SJSA1 (cell line): ENCODE results near the gene CSF3. TPM values are rescaled to one million over a fixed set of nuclear protein-coding genes. Genes with fewer than 3 reads are reported as not detected.

ENCODE experiments used
- DNase-seq, 2 experiments: peaks; one replicate each; pipeline ENCODE4 v3.0.0-alpha.2; 2015 to 2020; ENCODE audit warnings: low spot score in 2 of 2, low read depth in 1 of 2
- H3K27ac ChIP-seq: fragments of 250-450 bp; sonication (Bioruptor Pico); 2 replicates; pipeline ENCODE4 v1.5.1; 2020; ENCODE audit warnings: mild to moderate bottlenecking, moderate library complexity
- H3K27me3 ChIP-seq: fragments of 250-450 bp; sonication (Bioruptor Pico); replicated peaks from 2 replicates; pipeline ENCODE4 v1.5.1; 2020; ENCODE audit warnings: mild to moderate bottlenecking, moderate library complexity
- H3K36me3 ChIP-seq: fragments of 250-450 bp; sonication (Bioruptor Pico); 2 replicates; pipeline ENCODE4 v1.5.1; 2020; ENCODE audit warnings: mild to moderate bottlenecking
- H3K4me1 ChIP-seq: fragments of 250-450 bp; sonication (Bioruptor Pico); replicated peaks from 2 replicates; pipeline ENCODE4 v1.6.1; 2021; ENCODE audit warnings: mild to moderate bottlenecking
- H3K4me3 ChIP-seq: fragments of 250-450 bp; sonication (Bioruptor Pico); 2 replicates; pipeline ENCODE4 v1.5.1; 2020; ENCODE audit warnings: mild to moderate bottlenecking
- H3K9me3 ChIP-seq: fragments of 250-450 bp; sonication (Bioruptor Pico); replicated peaks from 2 replicates; pipeline ENCODE4 v1.5.1; 2020; ENCODE audit warnings: mild to moderate bottlenecking
- total RNA-seq: library from RNA; depleted of rRNA; stranded (reverse); fragments of >200 nt; shearing (Covaris generic); gene quantifications from 2 replicates; pipeline ENCODE4 v1.2.3, GENCODE V29; 2014; rRNA removed

CSF3 gene, protein sequence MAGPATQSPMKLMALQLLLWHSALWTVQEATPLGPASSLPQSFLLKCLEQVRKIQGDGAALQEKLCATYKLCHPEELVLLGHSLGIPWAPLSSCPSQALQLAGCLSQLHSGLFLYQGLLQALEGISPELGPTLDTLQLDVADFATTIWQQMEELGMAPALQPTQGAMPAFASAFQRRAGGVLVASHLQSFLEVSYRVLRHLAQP
- not detected in 2 replicates for total RNA-seq

DNA sequence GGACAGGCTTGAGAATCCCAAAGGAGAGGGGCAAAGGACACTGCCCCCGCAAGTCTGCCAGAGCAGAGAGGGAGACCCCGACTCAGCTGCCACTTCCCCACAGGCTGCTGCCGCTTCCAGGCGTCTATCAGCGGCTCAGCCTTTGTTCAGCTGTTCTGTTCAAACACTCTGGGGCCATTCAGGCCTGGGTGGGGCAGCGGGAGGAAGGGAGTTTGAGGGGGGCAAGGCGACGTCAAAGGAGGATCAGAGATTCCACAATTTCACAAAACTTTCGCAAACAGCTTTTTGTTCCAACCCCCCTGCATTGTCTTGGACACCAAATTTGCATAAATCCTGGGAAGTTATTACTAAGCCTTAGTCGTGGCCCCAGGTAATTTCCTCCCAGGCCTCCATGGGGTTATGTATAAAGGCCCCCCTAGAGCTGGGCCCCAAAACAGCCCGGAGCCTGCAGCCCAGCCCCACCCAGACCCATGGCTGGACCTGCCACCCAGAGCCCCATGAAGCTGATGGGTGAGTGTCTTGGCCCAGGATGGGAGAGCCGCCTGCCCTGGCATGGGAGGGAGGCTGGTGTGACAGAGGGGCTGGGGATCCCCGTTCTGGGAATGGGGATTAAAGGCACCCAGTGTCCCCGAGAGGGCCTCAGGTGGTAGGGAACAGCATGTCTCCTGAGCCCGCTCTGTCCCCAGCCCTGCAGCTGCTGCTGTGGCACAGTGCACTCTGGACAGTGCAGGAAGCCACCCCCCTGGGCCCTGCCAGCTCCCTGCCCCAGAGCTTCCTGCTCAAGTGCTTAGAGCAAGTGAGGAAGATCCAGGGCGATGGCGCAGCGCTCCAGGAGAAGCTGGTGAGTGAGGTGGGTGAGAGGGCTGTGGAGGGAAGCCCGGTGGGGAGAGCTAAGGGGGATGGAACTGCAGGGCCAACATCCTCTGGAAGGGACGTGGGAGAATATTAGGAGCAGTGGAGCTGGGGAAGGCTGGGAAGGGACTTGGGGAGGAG is at the start of gene CSF3:
CSF3 (plus strand) TSS at position 436 of the 993 bp plus-strand sequence; CDS start at position 471, 35 bp downstream.
- Histone ChIP-seq H3K27me3 (no peaks in the 10 kb centered on the region), H3K27ac (no peak within 1 kb of the TSS), H3K4me1 (no peaks in the 10 kb centered on the region), H3K9me3 (no peaks in the 10 kb centered on the region), H3K36me3 (peaks cover 15% of the 10 kb centered on the region), H3K4me3 (no peak within 1 kb of the TSS)
- no peak for DNase-seq

DNA sequence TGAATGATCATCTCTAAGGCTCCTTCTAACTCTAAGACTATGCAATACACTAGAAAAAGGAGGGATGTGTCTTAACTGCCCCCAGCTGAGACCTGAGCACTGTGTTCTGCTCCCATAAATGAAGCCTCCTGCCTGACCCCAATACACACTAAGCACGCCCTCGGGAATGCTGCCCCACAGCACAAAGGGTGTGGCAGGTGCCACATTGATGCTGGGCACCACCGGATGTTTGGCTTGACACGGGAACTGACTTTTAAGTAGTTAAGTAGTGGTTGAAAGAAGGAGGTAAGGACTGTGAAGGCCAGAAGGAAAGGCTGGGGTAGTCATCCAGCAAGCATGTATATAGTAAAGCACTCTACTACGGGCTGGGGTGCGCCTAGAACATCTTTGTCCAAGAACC is 48.5 kb upstream of the CSF3 start:
- peaks cover 10% of the 10 kb centered on the region for H3K27me3 ChIP-seq
- no peaks in the 10 kb centered on the region for H3K36me3 ChIP-seq
- H3K4me3 ChIP-seq: no peak overlapping the region
- no peaks in the 10 kb centered on the region for H3K4me1 ChIP-seq
- DNase-seq: no peak
- no peak overlapping the region for H3K27ac ChIP-seq
- H3K9me3 ChIP-seq: no peaks in the 10 kb centered on the region

DNA sequence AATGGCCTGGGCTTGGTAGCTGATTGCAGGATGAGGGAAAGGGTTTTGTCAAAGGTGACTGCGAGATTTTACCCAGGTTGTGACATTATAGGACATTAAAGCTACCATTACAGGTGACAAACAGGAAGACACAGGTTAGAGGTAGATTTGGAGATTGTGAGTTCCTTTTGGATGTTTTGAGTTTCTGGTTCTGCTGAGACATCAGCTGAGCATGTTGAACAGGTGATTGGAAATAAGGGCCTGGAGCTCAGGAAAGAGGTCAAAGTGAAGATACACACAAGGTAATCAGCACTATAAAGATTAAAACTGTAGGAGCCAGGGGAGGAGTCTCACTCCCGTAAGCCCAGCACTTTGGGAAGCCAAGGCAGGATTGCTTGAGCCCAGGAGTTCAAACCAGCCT is 46.5 kb upstream of the CSF3 start:
- no peaks in the 10 kb centered on the region for H3K9me3 ChIP-seq
- no peak overlapping the region for H3K27ac ChIP-seq
- peaks cover 14% of the 10 kb centered on the region for H3K27me3 ChIP-seq
- no peaks in the 10 kb centered on the region for H3K4me1 ChIP-seq
- no peaks in the 10 kb centered on the region for H3K36me3 ChIP-seq
- no peak for DNase-seq
- H3K4me3 ChIP-seq: no peak overlapping the region

DNA sequence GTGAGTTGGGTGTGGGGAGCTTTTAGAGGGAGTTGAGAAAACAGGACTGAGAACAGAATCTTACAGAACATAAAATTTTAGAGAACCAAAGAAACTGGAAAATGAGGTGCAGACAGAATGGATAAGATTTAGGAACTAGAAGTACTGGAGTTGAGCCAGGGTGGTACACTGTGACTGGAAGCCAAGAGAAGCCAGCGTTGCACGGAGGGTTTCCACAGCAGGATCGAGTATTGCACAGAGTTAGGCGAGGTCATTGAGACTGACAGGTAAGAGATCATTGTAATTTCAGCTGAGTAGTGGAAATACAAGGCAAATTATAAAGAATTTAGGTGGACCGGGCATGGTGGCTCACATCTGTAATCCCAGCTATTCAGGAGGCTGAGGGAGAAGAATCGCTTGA is 45.9 kb upstream of the CSF3 start:
- Histone ChIP-seq H3K4me1 (no peaks in the 10 kb centered on the region), H3K27me3 (peaks cover 12% of the 10 kb centered on the region; the same call in 1 of the 2 replicates), H3K4me3 (no peak overlapping the region), H3K36me3 (no peaks in the 10 kb centered on the region), H3K9me3 (no peaks in the 10 kb centered on the region), H3K27ac (no peak overlapping the region)
- no peak for DNase-seq

DNA sequence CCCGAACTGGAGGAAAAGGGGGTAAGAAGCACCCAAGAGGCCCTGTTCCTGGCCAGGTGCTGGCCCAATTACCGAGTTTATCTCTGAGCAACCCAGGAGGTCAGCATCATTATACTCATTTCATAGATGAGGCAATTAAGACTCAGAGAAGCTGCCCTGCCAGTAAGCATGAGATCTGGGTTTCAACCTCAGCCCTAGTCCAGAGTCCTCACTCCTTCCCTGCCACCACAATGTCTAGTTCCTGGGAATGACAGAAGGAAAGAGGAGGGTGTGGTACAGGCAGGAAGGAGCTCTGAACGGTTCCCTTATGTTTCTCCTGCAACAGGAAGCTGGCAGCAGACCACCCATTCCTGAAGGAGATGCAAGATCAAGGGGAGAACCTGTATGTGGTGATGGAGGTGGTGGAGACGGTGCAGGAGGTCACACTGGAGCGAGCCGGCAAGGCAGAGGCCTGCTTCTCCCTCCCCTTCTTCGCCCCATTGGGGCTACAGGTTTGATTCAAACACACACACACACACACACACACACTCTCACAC is 45.0 kb upstream of the CSF3 start:
- no peak for DNase-seq
- Histone ChIP-seq H3K27ac (no peak overlapping the region), H3K36me3 (no peaks in the 10 kb centered on the region), H3K4me1 (no peaks in the 10 kb centered on the region), H3K9me3 (no peaks in the 10 kb centered on the region), H3K27me3 (peaks cover 11% of the 10 kb centered on the region; the same call in 1 of the 2 replicates), H3K4me3 (no peak overlapping the region)

DNA sequence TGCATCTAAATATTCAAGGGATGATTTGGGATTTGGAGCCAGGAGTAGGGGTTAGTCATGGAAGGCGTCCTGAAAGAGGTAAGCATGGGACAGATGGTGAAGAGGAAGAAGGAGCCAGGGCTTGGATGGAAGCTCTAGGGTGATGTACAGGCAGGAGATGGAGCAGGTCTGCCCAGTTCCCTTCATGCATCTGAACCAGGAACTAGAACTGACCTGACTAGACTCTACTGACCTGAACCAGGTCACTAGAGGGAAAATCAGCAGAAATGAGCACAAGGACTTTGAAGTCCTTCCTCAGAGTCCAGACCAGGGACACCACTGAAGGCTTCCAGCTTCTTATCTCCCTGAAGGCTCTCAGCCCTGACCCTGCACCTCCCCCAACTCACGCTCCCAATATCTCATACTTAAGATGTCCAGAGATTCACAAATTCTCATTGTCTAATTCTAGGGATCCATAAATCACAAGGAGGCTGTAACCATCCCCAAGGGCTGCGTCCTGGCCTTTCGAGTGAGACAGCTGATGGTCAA is 44.1 kb upstream of the CSF3 start:
- DNase-seq: no peak
- no peak overlapping the region for H3K4me3 ChIP-seq
- H3K27ac ChIP-seq: no peak overlapping the region
- no peaks in the 10 kb centered on the region for H3K9me3 ChIP-seq
- no peaks in the 10 kb centered on the region for H3K4me1 ChIP-seq
- no peaks in the 10 kb centered on the region for H3K36me3 ChIP-seq
- peaks cover 4% of the 10 kb centered on the region; the same call in 1 of the 2 replicates for H3K27me3 ChIP-seq

DNA sequence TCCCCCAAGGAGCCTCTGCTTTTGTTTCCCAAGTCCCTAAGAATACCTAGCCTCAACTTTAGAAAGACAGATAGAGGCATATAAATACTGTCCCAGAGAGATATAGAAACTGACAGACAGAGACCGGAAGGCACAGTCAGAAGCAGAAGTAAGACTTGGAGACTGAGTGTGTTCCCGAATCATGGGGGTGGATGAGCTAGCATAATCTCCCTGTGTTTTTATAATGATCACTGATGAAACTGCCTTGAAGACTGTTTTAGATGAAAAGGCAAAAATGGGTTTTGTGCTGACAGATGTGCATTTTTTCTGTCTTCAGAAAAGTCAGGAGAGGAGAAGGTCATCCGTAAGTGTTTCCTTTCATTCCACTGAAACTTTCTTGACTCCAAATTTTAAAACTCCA is 43.0 kb upstream of the CSF3 start:
- H3K36me3 ChIP-seq: no peaks in the 10 kb centered on the region
- no peak for DNase-seq
- peaks cover 4% of the 10 kb centered on the region; the same call in 1 of the 2 replicates for H3K27me3 ChIP-seq
- no peaks in the 10 kb centered on the region for H3K4me1 ChIP-seq
- no peak overlapping the region for H3K4me3 ChIP-seq
- H3K27ac ChIP-seq: no peak overlapping the region
- no peaks in the 10 kb centered on the region for H3K9me3 ChIP-seq

DNA sequence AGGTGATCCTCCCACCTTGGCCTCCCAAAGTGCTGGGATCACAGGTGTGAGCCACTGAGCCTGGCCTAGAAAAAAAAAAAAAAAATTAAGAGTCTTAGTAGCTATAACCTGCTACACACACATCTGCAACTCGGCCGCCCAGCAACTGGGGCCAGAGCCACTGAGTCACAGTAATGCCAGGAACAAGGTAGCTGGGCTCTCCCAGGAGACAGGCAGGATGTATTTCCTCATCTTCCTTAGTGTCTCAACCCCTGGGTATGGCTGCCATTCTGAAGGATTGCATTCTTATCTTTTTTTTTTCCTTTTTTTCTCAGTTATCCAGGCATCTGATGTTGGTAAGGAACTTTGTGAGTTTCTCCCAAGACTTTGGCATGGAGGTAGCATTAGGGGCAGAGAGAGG is 41.7 kb upstream of the CSF3 start:
- Histone ChIP-seq H3K4me1 (no peaks in the 10 kb centered on the region), H3K27ac (no peak overlapping the region), H3K27me3 (peaks cover 4% of the 10 kb centered on the region; the same call in 1 of the 2 replicates), H3K36me3 (no peaks in the 10 kb centered on the region), H3K9me3 (no peaks in the 10 kb centered on the region), H3K4me3 (no peak overlapping the region)
- DNase-seq: no peak

DNA sequence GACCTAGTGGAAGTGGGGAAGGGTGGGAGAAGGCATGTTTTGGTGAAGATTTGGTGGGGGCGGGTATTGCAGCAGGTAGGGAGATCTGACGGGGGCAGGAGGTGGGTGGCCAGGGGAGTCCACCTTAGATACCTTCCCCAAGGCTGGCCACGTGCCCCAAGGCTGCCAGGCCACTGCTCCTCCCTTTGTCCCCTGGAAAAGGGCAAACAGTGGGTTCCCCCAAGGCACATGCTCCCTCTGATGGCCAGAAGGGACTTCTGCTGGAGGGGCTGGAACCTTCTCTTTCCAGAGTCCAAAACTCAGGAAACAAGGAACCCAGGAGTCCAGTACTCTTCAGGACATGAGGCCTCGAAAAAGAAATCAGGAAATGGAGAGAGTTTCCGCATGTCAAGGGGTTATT is 40.8 kb upstream of the CSF3 start:
- Histone ChIP-seq H3K4me3 (no peak overlapping the region), H3K36me3 (no peaks in the 10 kb centered on the region), H3K9me3 (no peaks in the 10 kb centered on the region), H3K27ac (no peak overlapping the region), H3K27me3 (peaks cover 4% of the 10 kb centered on the region; the same call in 1 of the 2 replicates), H3K4me1 (peaks cover 5% of the 10 kb centered on the region)
- DNase-seq: no peak

DNA sequence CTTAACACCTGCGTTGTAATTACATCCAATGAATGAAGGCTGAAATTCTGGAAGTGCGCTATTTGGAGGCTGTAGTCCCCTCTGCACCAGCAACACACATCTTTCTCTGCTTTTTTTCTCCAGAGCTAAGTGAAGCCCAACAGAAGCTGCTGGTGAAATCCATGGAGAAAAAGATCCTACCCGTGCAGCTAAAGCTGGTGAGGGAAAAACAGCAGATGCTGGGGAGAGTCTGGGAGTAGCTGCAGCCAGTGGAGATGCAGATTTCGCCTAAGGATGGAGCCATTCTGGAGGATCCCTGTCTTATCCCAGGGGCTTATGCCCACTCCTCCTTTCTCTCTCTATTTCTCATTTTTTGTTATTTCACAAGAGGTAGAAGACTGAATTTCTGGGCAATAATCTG is 39.4 kb upstream of the CSF3 start:
- no peak for DNase-seq
- Histone ChIP-seq H3K36me3 (peaks cover 1% of the 10 kb centered on the region), H3K27me3 (peaks cover 4% of the 10 kb centered on the region; the same call in 1 of the 2 replicates), H3K27ac (no peak overlapping the region), H3K4me3 (no peak overlapping the region), H3K4me1 (peaks cover 11% of the 10 kb centered on the region), H3K9me3 (no peaks in the 10 kb centered on the region)

DNA sequence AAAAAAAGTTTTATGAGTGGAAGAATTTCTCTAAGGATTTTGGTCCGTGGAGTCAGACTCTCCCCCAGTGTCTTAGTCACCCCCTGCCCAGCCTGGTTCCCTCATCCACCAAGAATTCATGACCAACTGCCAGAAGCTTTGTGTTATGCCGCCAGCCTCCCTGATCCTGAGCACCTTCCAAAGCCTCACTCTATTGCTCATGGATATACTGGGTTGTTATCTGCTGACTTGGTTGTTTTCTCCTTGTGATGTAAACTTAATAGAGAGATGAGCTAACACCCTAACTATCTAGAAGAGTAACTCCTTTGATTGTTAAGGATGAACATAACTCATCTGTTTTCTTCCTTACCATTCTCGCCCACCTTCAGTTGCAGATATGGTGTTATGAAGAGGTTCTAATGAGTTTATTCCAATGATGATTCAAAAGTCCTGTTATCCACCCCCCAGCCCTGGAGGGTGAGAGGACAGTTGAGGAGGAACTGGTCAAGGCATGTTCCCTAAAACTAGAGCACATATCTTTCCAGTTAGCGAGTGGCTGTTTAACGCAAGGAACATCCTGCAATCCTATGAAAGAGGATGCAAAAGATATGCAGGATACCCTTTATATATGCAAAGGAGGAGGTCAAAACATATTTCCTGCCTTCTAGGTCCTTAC is 36.1 kb upstream of the CSF3 start:
- H3K27me3 ChIP-seq: no peaks in the 10 kb centered on the region
- no peaks in the 10 kb centered on the region for H3K9me3 ChIP-seq
- peaks cover 18% of the 10 kb centered on the region for H3K4me1 ChIP-seq
- DNase-seq: peak; percentile 57 to 74
- no peak overlapping the region for H3K27ac ChIP-seq
- H3K4me3 ChIP-seq: no peak overlapping the region
- peaks cover 14% of the 10 kb centered on the region for H3K36me3 ChIP-seq

DNA sequence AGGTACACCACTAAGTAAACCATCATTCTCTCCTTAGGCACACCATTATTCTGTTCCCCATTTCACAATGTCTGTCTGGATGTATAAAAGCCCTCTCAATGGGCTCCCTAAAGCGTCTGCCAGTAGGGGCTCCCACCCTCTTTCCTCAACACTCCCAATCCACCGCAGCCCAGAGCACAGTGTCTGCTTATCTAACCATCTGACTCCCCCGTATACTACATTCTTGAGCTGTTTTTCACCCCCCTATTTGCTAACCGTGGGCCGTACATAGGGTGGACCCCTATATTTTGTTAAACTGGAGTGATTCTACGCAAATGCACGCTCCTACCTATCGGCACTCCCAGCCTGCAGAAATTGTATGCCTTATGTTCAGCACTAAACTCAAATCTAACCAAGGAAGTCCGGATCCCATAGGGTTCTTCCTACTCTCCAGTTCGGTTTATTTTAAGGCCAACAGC is 35.3 kb upstream of the CSF3 start:
- no peaks in the 10 kb centered on the region for H3K9me3 ChIP-seq
- DNase-seq: no peak
- peak overlapping the region; percentile 19; the same call in 1 of the 2 replicates for H3K27ac ChIP-seq
- peaks cover 21% of the 10 kb centered on the region for H3K36me3 ChIP-seq
- H3K4me1 ChIP-seq: peaks cover 18% of the 10 kb centered on the region
- no peaks in the 10 kb centered on the region for H3K27me3 ChIP-seq
- H3K4me3 ChIP-seq: peak overlapping the region; percentile 73
